ENCODE data around the gene PLEK. TPM values are rescaled to one million over a fixed set of nuclear protein-coding genes. Genes with fewer than 3 reads are reported as not detected.

Gene PLEK
- total and polyA plus RNA-seq, 11 donors = 1.3 to 90.0 (median 3.1) TPM

GRCh38 chr2:68403199-68403644 is 38.1 kb downstream of the PLEK start:
- WGBS, 4 donors = 55 to 63% (median 61%) methylated on average over 3 to 4 of the region's 4 CpGs
- Histone ChIP-seq H3K9me3 (peaks cover 0 to 5% (median 0%) of the 10 kb centered on the region in 12 donors), H3K4me1 (peaks cover 0 to 5% (median 0%) of the 10 kb centered on the region in 12 donors), H3K4me3 (no peak overlapping the region), H3K27me3 (peaks cover 0 to 4% (median 0%) of the 10 kb centered on the region in 9 donors), H3K27ac (no peak overlapping the region), H3K36me3 (no peaks in the 10 kb centered on the region)
- DNase-seq (no peak), ATAC-seq (no peak)
- intact Hi-C loops (cut with DNase I) = no loop called here
- no peak for TF ChIP-seq POLR2A (IDR thresholded peaks at IDR 0.05)

GRCh38 chr2:68404164-68404563 is 39.1 kb downstream of the PLEK start:
- TF ChIP-seq POLR2A (IDR thresholded peaks at IDR 0.05) (no peak), CTCF (IDR thresholded peaks at IDR 0.05) (no peak)

GRCh38 chr2:68404893-68405799 is 40.1 kb downstream of the PLEK start:
- intact Hi-C loops (cut with DNase I) = no loop called here
- TF ChIP-seq CTCF (IDR thresholded peaks at IDR 0.05) (no peak), POLR2A (IDR thresholded peaks at IDR 0.05) (no peak)
- Histone ChIP-seq H3K9me3 (peaks cover 0 to 3% (median 0%) of the 10 kb centered on the region in 12 donors), H3K36me3 (no peaks in the 10 kb centered on the region), H3K27ac (no peak overlapping the region), H3K27me3 (peaks cover 0 to 4% (median 0%) of the 10 kb centered on the region in 9 donors), H3K4me1 (peaks cover 0 to 5% (median 0%) of the 10 kb centered on the region in 12 donors), H3K4me3 (no peak overlapping the region)
- ATAC-seq (no peak), DNase-seq (no peak)
- WGBS, 4 donors = 78 to 84% (median 82%) methylated on average over 17 to 19 of the region's 19 CpGs

More at GRCh38 chr2:68404164-68404563, 39.1 kb downstream of the PLEK start:
- no peak for DNase-seq
- intact Hi-C loops (cut with DNase I) = no loop called here
- 59 to 80% (median 72%) methylated on average over 2 of the region's 2 CpGs for WGBS, 4 donors
- Histone ChIP-seq H3K36me3 (no peaks in the 10 kb centered on the region), H3K4me1 (peaks cover 0 to 5% (median 0%) of the 10 kb centered on the region in 12 donors), H3K27ac (no peak overlapping the region), H3K27me3 (peaks cover 0 to 4% (median 0%) of the 10 kb centered on the region in 9 donors), H3K9me3 (peaks cover 0 to 3% (median 0%) of the 10 kb centered on the region in 12 donors), H3K4me3 (no peak overlapping the region)
- no peak for ATAC-seq

GRCh38 chr2:68411397-68412126 is 46.5 kb downstream of the PLEK start:
- Histone ChIP-seq H3K27ac (no peak overlapping the region), H3K27me3 (no peaks in the 10 kb centered on the region), H3K4me1 (peaks cover 0 to 19% (median 0%) of the 10 kb centered on the region in 12 donors), H3K4me3 (no peak overlapping the region), H3K9me3 (no peaks in the 10 kb centered on the region), H3K36me3 (no peaks in the 10 kb centered on the region)
- ATAC-seq = peak in 2 of 4 donors; percentile 55 to 79
- WGBS, 4 donors = 36 to 41% (median 37%) methylated on average over 4 of the region's 4 CpGs
- DNase-seq = no peak
- TF ChIP-seq CTCF (IDR thresholded peaks at IDR 0.05) = no peak
- no peak for TF ChIP-seq POLR2A (IDR thresholded peaks at IDR 0.05)
- intact Hi-C loops (cut with DNase I) = no loop called here

Measured in heart left ventricle (tissue), 16 donors.